B cell (primary cell): ENCODE data around the gene IGSF9B. TPM values are rescaled to one million over a fixed set of nuclear protein-coding genes. Genes with fewer than 3 reads are reported as not detected.

Source experiments
- ATAC-seq: fragments of 200-7000 bp; cut with Tn5 transposase; one replicate; pipeline ENCODE4 v1.10.0; 2021; ENCODE audit warnings: low read depth, mild to moderate bottlenecking, moderate number of reproducible peaks, moderate library complexity
- CTCF ChIA-PET: fragments of 350-600 bp; sonication (Branson Sonifier 250); formaldehyde crosslinking; loops from one replicate; lab custom pipeline; 2021; ENCODE audit warnings: antibody characterized with exemption, inconsistent platforms; lab: Charles Lee
- POLR2A ChIA-PET: fragments of 350-600 bp; sonication (Branson Sonifier 250); formaldehyde crosslinking; loops from one replicate; lab custom pipeline; 2021; ENCODE audit warnings: antibody characterized with exemption; lab: Charles Lee
- DNase-seq: peaks from one replicate; pipeline ENCODE4 v3.0.0; 2013
- H2AFZ ChIP-seq: 2 replicates; pipeline ENCODE4 v1.6.1; 2012; ENCODE audit warnings: mild to moderate bottlenecking, low read depth, low read length; ENCODE audit not compliant: insufficient read depth, poor library complexity, severe bottlenecking
- H3K27ac ChIP-seq, 2 donors: 1 replicate in 1 of 2; 2 replicates in 1 of 2; pipeline ENCODE4 v1.5.1; 2012 to 2013; ENCODE audit warnings: low read length in 2 of 2, mild to moderate bottlenecking in 2 of 2, moderate library complexity in 1 of 2
- H3K27me3 ChIP-seq, 4 experiments: fragments of 200-600 bp in 1 of 4; sonication (generic) in 1 of 4; replicated peaks in 1 of 4; 1 replicate in 2 of 4; 2 replicates in 2 of 4; pipeline versions ENCODE4 v1.6.1 to v1.7.0; 2013 to 2016; ENCODE audit warnings: low read length in 3 of 4, mild to moderate bottlenecking in 2 of 4, mixed read lengths in 1 of 4, moderate library complexity in 1 of 4; ENCODE audit not compliant: insufficient read depth in 4 of 4, control insufficient read depth in 3 of 4; ENCODE audit errors: control extremely low read depth in 1 of 4
- H3K36me3 ChIP-seq, 2 experiments: replicated peaks in 1 of 2; 1 replicate in 1 of 2; 2 replicates in 1 of 2; pipeline versions ENCODE4 v1.6.1 to v1.7.1; 2013; ENCODE audit warnings: low read length in 1 of 2; ENCODE audit not compliant: insufficient read depth in 2 of 2, control insufficient read depth in 1 of 2; ENCODE audit errors: control extremely low read depth in 1 of 2, extremely low read depth in 1 of 2
- H3K4me1 ChIP-seq, 2 donors: fragments of 200-600 bp in 1 of 2; sonication (generic) in 1 of 2; 1 replicate in 1 of 2; 2 replicates in 1 of 2; pipeline versions ENCODE4 v1.5.1 to v1.6.1; 2013 to 2017; ENCODE audit warnings: low read length in 2 of 2; ENCODE audit not compliant: control insufficient read depth in 2 of 2, insufficient read depth in 2 of 2
- H3K4me2 ChIP-seq: replicated peaks from 2 replicates; pipeline ENCODE3; 2012; ENCODE audit warnings: mild to moderate bottlenecking, low read depth, low read length; ENCODE audit not compliant: poor library complexity, severe bottlenecking
- H3K4me3 ChIP-seq, 5 experiments: fragments of 200-600 bp in 1 of 5; sonication (generic) in 1 of 5; 1 replicate in 3 of 5; 2 replicates in 2 of 5; pipeline versions ENCODE4 v1.5.1 to v1.7.0; 2011 to 2016; ENCODE audit warnings: low read length in 4 of 5, mild to moderate bottlenecking in 4 of 5, low read depth in 2 of 5, control low read depth in 1 of 5, moderate library complexity in 1 of 5; ENCODE audit not compliant: insufficient read depth in 1 of 5; ENCODE audit errors: control extremely low read depth in 1 of 5, extremely low read depth in 1 of 5
- H3K79me2 ChIP-seq: fragments of 200-600 bp; sonication (generic); one replicate; pipeline ENCODE4 v1.6.0; 2016; ENCODE audit warnings: low read length; ENCODE audit not compliant: control insufficient read depth, insufficient read depth
- H3K9ac ChIP-seq: fragments of 200-600 bp; sonication (generic); 2 replicates; pipeline ENCODE4 v1.6.1; 2017; ENCODE audit warnings: mild to moderate bottlenecking, low read length, moderate library complexity
- H3K9me3 ChIP-seq, 3 donors: one replicate each; pipeline versions ENCODE4 v1.6.1 to v1.7.1; 2013; ENCODE audit warnings: low read length in 2 of 3; ENCODE audit not compliant: control insufficient read depth in 2 of 3, insufficient read depth in 1 of 3; ENCODE audit errors: control extremely low read depth in 1 of 3
- H4K20me1 ChIP-seq: 2 replicates; pipeline ENCODE4 v1.6.0; 2012; ENCODE audit warnings: mild to moderate bottlenecking, low read length; ENCODE audit not compliant: insufficient read depth, control insufficient read depth, poor library complexity, severe bottlenecking
- H3K27ac Mint-ChIP-seq: one replicate; pipeline ENCODE4 v1.8.0; 2021; ENCODE audit warnings: mixed read lengths
- H3K27me3 Mint-ChIP-seq: one replicate; pipeline ENCODE4 v1.8.0; 2021; ENCODE audit warnings: mixed read lengths
- H3K4me1 Mint-ChIP-seq: one replicate; pipeline ENCODE4 v1.8.0; 2021; ENCODE audit warnings: mixed read lengths
- H3K4me3 Mint-ChIP-seq: one replicate; pipeline ENCODE4 v1.8.0; 2021; ENCODE audit warnings: mixed read lengths
- H3K9me3 Mint-ChIP-seq: one replicate; pipeline ENCODE4 v1.8.0; 2022; ENCODE audit warnings: mixed read lengths; ENCODE audit not compliant: insufficient read depth
- EZH2 ChIP-seq: IDR thresholded peaks from 2 replicates; pipeline ENCODE4 v1.6.1; 2012; ENCODE audit warnings: borderline replicate concordance, low read depth, mild to moderate bottlenecking, moderate library complexity, low read length; ENCODE audit not compliant: insufficient read depth, poor library complexity, severe bottlenecking
- WGBS: methylation state at CpG from one replicate; pipeline ENCODE4 v1.1.5; 2013; ENCODE audit warnings: missing lambda C conversion rate; ENCODE audit not compliant: insufficient coverage; 5-methylcytosine and 5-hydroxymethylcytosine counted together
- intact Hi-C: fragments of 100-400 bp; cut with micrococcal nuclease; formaldehyde crosslinking; loops from one replicate; pipeline ENCODE4 v1.10.0; 2022
- polyA plus RNA-seq: library from polyadenylated mRNA; depleted of rRNA; stranded (reverse); fragments of >200 nt; gene quantifications from 2 replicates; pipeline ENCODE4 v1.2.3, GENCODE V29; 2012
- total RNA-seq, 2 donors: library from RNA; stranded (reverse); fragments of 120-200 nt in 1 of 2; gene quantifications; 1 replicate in 1 of 2; 2 replicates in 1 of 2; pipeline versions ENCODE4 v1.2.3 to v1.2.4, GENCODE V29; 2013 to 2022
- TF ChIP-seq, protein P1 (sequence below): fragments of 200-600 bp; IDR thresholded peaks from one replicate; pipeline ENCODE4 v1.8.0; 2022; ENCODE audit warnings: antibody characterized with exemption, mild to moderate bottlenecking

IGSF9B gene
- total and polyA plus RNA-seq, 2 donors (not counting 1 experiment from before 2014, with no cell fraction given): 0.15 to 0.37 TPM

DNA sequence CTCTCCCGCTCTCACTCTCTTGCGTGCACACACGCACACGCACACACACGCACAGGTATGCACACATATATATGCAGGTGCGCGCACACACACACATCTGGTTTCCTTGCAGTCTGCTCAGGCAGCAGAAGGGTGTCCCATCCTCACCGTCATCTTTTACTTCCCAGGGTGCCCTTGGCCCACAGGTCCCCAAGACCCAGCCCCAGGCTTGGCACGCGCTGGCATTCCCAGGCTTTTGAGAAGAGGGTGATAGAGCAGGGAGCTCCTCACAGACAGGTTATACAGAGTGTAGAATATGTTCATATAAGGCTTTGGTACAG, 59.5 kb downstream of the IGSF9B start:
- Histone ChIP-seq H3K4me3 (no peak overlapping the region), H3K9me3 (peaks cover 0 to 13% (median 0%) of the 10 kb centered on the region in 3 donors), H2AFZ (no peak overlapping the region), H3K27ac (no peak overlapping the region), H3K36me3 (no peaks in the 10 kb centered on the region), H4K20me1 (no peaks in the 10 kb centered on the region), H3K79me2 (no peaks in the 10 kb centered on the region), H3K4me1 (peaks cover 7 to 17% of the 10 kb centered on the region in 2 donors), H3K4me2 (no peak overlapping the region), H3K27me3 (no peaks in the 10 kb centered on the region), H3K9ac (no peak overlapping the region)
- POLR2A ChIA-PET: no interaction called here
- TF ChIP-seq EZH2: no peak
- TF ChIP-seq, protein P1, sequence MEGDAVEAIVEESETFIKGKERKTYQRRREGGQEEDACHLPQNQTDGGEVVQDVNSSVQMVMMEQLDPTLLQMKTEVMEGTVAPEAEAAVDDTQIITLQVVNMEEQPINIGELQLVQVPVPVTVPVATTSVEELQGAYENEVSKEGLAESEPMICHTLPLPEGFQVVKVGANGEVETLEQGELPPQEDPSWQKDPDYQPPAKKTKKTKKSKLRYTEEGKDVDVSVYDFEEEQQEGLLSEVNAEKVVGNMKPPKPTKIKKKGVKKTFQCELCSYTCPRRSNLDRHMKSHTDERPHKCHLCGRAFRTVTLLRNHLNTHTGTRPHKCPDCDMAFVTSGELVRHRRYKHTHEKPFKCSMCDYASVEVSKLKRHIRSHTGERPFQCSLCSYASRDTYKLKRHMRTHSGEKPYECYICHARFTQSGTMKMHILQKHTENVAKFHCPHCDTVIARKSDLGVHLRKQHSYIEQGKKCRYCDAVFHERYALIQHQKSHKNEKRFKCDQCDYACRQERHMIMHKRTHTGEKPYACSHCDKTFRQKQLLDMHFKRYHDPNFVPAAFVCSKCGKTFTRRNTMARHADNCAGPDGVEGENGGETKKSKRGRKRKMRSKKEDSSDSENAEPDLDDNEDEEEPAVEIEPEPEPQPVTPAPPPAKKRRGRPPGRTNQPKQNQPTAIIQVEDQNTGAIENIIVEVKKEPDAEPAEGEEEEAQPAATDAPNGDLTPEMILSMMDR: no peak
- ATAC-seq (no peak), DNase-seq (no peak)
- Mint-ChIP-seq H3K4me1 (peaks cover 26% of the 10 kb centered on the region), H3K27ac (no peak overlapping the region), H3K9me3 (no peaks in the 10 kb centered on the region), H3K27me3 (peaks cover 15% of the 10 kb centered on the region), H3K4me3 (no peak overlapping the region)
- 98% methylated on average over 10 of the region's 10 CpGs for WGBS
- intact Hi-C loops: no loop called here
- CTCF ChIA-PET: no interaction called here

DNA sequence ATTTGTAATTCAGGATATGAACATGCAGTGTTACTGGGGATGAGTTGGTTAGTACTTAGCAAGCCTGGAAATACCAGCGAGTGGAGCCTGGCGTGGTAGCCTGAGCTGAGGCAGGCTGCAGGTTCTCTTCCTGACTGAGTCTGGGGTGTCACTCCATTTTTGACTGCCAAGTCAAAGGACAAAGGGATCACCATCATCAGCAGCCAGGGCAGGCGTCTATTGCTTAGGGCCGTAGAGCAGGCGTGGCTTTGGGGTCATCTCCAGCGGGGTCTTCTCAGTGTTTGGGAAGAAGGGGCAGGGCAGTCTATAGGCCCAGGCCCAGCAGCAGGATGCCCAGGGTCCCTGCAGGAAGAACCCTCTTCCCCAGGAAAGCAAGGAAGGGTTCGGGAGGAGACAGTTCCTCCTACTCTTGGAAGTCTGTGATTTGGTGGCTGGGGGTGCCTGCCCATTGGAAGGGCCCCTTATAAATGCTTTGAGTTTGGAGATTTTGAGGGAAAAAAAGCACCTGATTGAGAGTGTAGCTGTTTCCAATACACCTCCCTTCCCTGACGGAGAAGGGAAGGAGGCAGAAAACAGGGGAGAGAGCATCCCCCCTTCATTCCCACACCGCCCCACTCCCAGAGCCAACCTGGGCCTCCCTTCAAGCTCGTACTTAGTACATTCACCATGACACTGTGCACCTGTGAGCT, 60.0 kb downstream of the IGSF9B start:
- no peak overlapping the region for H3K4me3 Mint-ChIP-seq
- CTCF ChIA-PET: no interaction called here

More for the DNA sequence above, 60.0 kb downstream of the IGSF9B start:
- Histone ChIP-seq H3K4me3 (no peak overlapping the region), H4K20me1 (no peaks in the 10 kb centered on the region), H2AFZ (no peak overlapping the region), H3K9ac (no peak overlapping the region), H3K36me3 (no peaks in the 10 kb centered on the region), H3K79me2 (no peaks in the 10 kb centered on the region), H3K4me2 (no peak overlapping the region), H3K27ac (no peak overlapping the region), H3K4me1 (peaks cover 7 to 17% of the 10 kb centered on the region in 2 donors), H3K27me3 (no peaks in the 10 kb centered on the region), H3K9me3 (peaks cover 0 to 13% (median 0%) of the 10 kb centered on the region in 3 donors)
- POLR2A ChIA-PET: no interaction called here
- TF ChIP-seq, protein P1: no peak
- no peak for TF ChIP-seq EZH2
- ATAC-seq (no peak), DNase-seq (no peak)
- peaks cover 26% of the 10 kb centered on the region for H3K4me1 Mint-ChIP-seq
- no peaks in the 10 kb centered on the region for H3K9me3 Mint-ChIP-seq
- intact Hi-C loops: no loop called here
- peaks cover 20% of the 10 kb centered on the region for H3K27me3 Mint-ChIP-seq
- H3K27ac Mint-ChIP-seq: no peak overlapping the region
- 97% methylated on average over 9 of the region's 10 CpGs for WGBS
